NCI-H510A treated with DMSO at 0.1 percent for 48 hours (cell line): ENCODE results near the gene SPOCK3.
"Not testable (repeated sequence)": the region's sequence is repeated elsewhere in the genome, so short reads cannot be mapped to it uniquely, and the experiment has no call there.

ENCODE experiments used
- DNase-seq: peaks from one replicate; lab custom pipeline; 2025; lab: John Stamatoyannopoulos, UW

SPOCK3 gene

GRCh38 chr4:166957451-166957850, 276.8 kb downstream of the SPOCK3 start:
- no peak for DNase-seq

DNA sequence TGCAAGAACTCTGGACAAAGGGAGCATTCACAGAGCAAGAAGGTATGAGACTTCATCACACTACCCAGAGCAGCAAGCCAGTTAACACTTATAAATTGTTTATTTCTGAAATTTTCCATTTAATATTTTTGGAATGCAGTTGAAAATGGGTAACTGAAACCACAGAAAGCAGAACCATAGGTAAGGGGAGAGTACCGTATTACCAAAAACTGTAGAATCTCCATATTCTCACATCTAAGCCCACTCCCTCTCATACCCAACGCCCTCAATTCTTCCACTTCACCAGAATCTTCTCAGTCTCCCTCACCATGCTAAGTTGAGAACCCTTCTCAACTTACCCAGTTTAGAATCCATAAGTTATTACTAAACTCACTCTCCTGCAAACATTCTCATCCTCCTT, 277.8 kb downstream of the SPOCK3 start:
- DNase-seq = no peak

GRCh38 chr4:166941629-166942028, 292.7 kb downstream of the SPOCK3 start:
- DNase-seq = no peak

- no peak for DNase-seq
Observed at GRCh38 chr4:166930464-166930863, 303.8 kb downstream of the SPOCK3 start.

GRCh38 chr4:166924424-166924823, 309.9 kb downstream of the SPOCK3 start:
- no peak for DNase-seq

DNA sequence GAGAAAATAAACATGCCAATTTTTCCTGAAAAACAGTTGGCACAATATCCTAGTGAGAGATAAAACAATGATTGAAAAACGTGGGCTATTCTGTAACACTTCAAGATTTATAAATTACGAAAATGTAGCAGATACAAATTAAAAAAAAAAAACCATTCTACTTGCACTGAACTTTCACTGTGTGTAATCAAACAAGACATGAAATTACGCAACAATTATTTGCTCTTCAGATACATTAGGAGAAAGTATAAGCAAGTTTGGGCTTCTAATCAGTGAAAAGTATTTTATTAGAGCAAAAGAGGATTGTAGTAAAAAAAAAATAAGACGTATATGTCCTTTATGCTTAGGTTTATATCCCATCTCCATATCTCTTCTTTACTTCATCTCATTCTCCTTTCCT, 320.4 kb downstream of the SPOCK3 start:
- no peak for DNase-seq

DNA sequence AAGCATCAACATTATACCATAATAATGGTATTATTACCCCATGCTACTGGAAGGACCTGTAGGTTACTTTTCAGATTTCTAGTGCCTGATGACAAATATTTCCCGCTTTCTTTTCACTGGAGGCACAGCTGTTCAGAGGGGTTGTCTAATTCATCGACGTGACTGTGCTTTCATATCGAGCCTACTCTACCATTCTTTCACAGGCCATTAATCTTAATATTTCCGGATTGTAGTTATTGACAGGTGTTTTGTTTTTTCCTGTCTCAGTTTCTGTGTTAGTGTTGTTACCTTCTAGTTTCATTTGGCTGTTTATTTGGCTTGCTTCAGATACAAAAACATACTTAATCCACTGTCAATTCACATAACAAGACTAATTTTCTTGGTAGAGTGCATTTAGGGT, 330.9 kb downstream of the SPOCK3 start:
- peak; percentile 33 for DNase-seq

DNA sequence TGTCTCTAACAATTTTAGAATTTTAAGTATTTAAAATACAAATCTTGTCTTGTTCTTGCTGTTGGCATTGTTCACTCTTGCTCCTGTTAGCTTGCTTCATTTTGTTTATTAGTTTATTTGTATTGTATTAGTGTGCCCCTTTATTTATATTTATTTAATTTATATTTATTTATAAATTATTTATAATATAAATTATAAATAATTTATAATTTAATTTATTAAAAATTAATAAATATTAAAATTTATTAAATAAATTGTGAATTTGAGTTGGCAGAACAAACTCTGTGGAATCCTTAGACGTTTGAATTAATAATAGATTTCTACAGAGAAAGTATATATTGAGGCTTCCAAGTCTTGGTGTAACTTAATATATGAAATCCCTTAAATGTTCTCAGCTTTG, 331.4 kb downstream of the SPOCK3 start:
- no peak for DNase-seq

GRCh38 chr4:166896254-166896653, 338.0 kb downstream of the SPOCK3 start:
- DNase-seq = no peak

GRCh38 chr4:166895771-166896170, 338.5 kb downstream of the SPOCK3 start:
- no peak for DNase-seq

GRCh38 chr4:166887457-166887856, 346.8 kb downstream of the SPOCK3 start:
- DNase-seq = no peak

- no peak for DNase-seq
Observed at GRCh38 chr4:166886718-166887117, 347.6 kb downstream of the SPOCK3 start.

DNA sequence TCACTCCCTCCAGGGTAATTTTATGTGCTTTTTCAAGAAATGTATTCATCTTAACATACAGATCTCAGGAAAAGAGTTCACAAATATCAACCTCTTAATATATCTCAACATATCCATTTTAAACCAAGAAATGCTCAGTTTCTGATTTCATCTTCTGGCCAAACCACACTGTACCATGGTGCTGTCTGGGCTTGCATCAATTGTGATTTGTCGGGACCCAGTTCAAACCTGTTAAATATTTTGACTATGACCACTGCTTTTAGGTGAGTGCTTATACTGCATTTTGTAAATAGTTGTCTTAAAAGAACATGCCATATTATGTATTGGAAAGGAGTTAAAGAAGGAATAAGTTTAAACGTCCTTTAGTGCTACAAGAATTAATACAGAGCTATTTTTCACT, 352.1 kb downstream of the SPOCK3 start:
- DNase-seq = no peak

DNA sequence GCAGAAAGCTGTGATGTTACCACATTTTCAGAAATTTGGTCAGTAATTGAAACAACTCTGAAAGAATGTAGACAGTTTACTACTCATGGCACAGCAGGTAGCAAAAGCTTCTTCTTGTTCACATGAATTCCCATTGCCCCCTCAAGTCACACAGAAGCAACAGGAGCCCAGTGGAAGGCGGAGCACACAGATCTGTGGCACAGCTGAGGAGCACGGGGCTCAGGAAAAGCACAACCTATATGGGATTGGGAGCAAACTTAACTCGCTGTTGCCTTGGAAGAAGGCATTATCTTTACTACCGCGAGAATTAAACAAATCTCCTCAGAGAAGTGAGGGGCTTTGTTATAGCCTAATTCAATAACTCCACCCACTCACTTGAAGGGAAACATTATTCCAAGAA, 358.5 kb downstream of the SPOCK3 start:
- DNase-seq = no peak

DNA sequence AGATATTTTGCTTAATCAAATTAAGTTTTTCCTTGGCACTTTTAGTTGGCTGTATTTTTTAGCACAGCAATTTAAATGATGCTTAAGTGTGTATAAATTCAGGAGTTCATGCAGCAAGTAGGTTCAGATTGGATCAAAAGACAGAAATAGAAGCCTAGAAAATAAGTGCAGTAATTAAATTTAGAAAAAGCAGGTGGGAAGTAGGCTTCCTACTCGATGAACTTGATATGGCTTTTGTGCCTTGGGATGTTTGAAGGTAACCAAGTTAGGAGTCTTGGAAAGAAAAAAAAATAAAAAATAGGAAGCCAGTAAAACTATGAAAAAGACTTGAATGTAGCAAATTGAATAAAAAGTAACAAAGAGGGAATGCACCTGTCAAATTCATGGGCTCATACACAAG, 372.3 kb downstream of the SPOCK3 start:
- DNase-seq = no peak

- DNase-seq = not testable (repeated sequence)
Observed at GRCh38 chr4:166850398-166850797, 383.9 kb downstream of the SPOCK3 start.

DNA sequence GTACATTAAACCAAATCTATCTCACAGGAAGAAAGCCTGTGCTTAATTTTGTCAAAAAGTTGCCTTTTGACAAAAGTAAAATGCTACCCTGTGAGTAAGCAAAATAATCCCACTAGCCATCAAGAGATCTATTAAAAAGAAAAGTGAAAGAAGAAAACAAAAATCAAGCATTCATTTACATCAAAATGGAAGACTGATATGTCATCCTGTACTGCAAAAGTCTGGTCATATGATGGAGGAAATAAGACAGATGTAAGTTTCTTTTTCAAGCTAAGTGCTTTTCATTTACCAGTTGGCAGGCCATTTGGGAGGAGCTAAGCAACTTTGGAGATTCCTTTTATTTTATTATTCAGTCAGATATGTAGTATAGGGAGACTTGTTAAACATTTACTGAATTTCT, 387.4 kb downstream of the SPOCK3 start:
- DNase-seq = no peak

- DNase-seq = no peak
Observed at GRCh38 chr4:166842795-166843261, 391.5 kb downstream of the SPOCK3 start.

GRCh38 chr4:166839615-166840251, 394.6 kb downstream of the SPOCK3 start:
- DNase-seq = no peak

DNA sequence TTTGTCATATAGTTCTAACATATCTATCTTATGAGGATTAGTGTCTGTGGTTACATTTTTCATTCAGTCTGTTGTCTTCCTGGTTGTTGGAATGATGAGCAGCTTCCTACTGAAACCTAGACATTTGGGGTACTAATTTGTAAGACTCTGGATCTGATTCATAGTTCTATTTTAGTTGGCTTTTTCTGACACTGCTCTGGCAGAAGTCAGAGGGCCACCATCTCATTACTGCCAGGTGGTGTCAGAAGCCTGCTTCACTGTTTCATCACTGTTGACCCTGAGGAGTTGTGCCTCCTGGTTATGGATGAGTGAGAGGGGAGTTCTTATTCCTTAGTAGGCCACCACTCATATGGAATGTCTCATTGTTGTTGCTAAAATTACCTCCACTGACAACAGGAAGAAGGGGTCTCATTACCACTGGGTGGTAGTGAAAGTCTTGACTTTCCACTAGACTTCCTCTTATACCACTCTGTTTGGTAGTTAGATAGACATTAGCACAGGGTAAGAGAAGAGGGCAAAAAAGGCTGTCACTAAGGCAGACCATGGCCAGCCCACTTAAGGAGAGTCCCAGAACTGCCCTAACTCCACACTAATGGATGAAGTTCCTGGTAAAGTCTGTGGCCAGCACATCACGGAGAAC, 395.2 kb downstream of the SPOCK3 start:
- no peak for DNase-seq

GRCh38 chr4:166836865-166837264, 397.4 kb downstream of the SPOCK3 start:
- no peak for DNase-seq

- no peak for DNase-seq
Observed at GRCh38 chr4:166827629-166828028, 406.7 kb downstream of the SPOCK3 start.

DNA sequence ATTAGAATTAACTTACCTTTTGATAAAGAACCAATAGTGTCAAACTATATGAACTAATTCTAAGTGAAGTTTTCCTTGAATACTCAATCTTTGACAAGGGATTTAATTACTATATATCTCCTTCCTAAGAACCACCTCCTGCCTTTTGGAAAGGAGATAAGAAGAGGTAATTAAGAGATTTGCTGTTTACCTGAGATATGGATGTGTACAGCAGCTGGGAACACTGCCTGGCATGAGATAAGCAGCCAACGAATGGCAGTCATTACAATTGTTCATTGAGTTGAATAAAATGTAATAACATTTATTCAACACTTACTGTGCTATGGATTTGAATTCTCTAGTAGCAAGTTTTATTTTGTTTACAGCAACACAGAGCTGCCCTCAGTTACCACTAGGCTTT, 407.1 kb downstream of the SPOCK3 start:
- no peak for DNase-seq

DNA sequence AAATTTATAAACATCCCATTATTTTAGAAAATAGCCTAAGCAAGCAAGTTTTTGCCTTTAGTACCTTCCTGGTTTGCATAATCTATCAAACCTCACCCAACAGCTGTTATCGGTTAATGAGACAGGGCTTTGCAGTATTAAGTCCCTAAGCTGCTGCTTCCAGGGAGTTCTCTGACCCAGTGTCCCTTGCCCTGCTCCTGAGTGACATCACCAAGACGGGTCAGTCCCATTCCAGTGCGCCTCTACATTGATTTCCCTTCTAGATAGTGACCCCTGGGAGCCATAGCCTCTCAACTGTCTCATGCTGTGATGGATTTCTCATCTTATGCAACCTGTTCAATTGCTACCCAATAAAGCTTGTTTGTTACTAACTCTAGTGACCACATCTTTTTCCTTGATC, 410.4 kb downstream of the SPOCK3 start:
- DNase-seq = no peak
